Mammary epithelial cell (primary cell): ENCODE results near the gene ZMIZ1.

ENCODE experiments used
- CTCF ChIP-seq, 2 donors: IDR thresholded peaks in 1 of 2; conservative IDR thresholded peaks in 1 of 2; 2 replicates each; pipeline ENCODE4 v1.5.1; 2011 to 2012; ENCODE audit warnings: inconsistent platforms in 2 of 2, low read length in 2 of 2, mild to moderate bottlenecking in 2 of 2, control low read depth in 1 of 2, low read depth in 1 of 2; ENCODE audit not compliant: insufficient read depth in 1 of 2; ENCODE audit errors: extremely low read depth in 1 of 2
- EZH2 ChIP-seq: IDR thresholded peaks from 2 replicates; pipeline ENCODE4 v1.6.1; 2012; ENCODE audit warnings: low read length, inconsistent platforms, borderline replicate concordance

GRCh38 chr10:79158004-79158340, 89.2 kb downstream of the ZMIZ1 start:
- TF ChIP-seq EZH2: no peak
- no peak for TF ChIP-seq CTCF (conservative IDR thresholded peaks at IDR 0.05 in 1 of 2, IDR thresholded peaks at IDR 0.05 in 1 of 2; ENCODE audit: extremely low read depth in 1 of 2, insufficient read depth in 1 of 2, low read depth in 1 of 2, low read length in 2 of 2)
